ENCODE measurements around the gene GAR1.

- TF ChIP-seq POLR2A (IDR thresholded peaks at IDR 0.05) (no peak), CTCF (IDR thresholded peaks at IDR 0.05) (no peak), POLR2AphosphoS5 (IDR thresholded peaks at IDR 0.05) (no peak), EP300 (IDR thresholded peaks at IDR 0.05) (no peak)
Observed at GRCh38 chr4:109795059-109795458, 20.5 kb upstream of the GAR1 start.

Data from sigmoid colon (tissue), 4 donors.